HL-60/S4 treated with retinoic acid at 250 ng/mL for 4 days and 3 days (cell line): ENCODE measurements around the gene ANP32E.

Experiments used
- in situ Hi-C: fragments of 300-500 bp; cut with MboI; formaldehyde crosslinking; loops from 2 replicates; pipeline ENCODE4 v1.7.0; 2022; ENCODE audit warnings: low sequenced_read_pairs

ANP32E gene

GRCh38 chr1:150176593-150176992 is 59.3 kb downstream of the ANP32E start:
- in situ Hi-C loops = loop anchor here (10.0 kb wide), 1 partner anchor 212 kb away; no protein-coding TSS in a partner anchor

GRCh38 chr1:150173141-150173585 is 62.7 kb downstream of the ANP32E start:
- in situ Hi-C loops = loop anchor here (10.0 kb wide), 1 partner anchor 208 kb away; no protein-coding TSS in a partner anchor

- in situ Hi-C loops = loop anchor here (10.0 kb wide), 1 partner anchor 207 kb away; no protein-coding TSS in a partner anchor
Measured at GRCh38 chr1:150171801-150172200, 64.1 kb downstream of the ANP32E start.

GRCh38 chr1:150168960-150169601 is 66.8 kb downstream of the ANP32E start:
- in situ Hi-C loops = no loop called here
